NCI-H226 (cell line): ENCODE results near the gene CACNA1H.
"Not testable (repeated sequence)": the region's sequence is repeated elsewhere in the genome, so short reads cannot be mapped to it uniquely, and the experiment has no call there.

Experiments used
- DNase-seq: peaks from one replicate; pipeline ENCODE4 v3.0.0-alpha.2; 2015

The CACNA1H gene

GRCh38 chr16:1256874-1257322 is 104.0 kb downstream of the CACNA1H start:
- no peak for DNase-seq

GRCh38 chr16:1257561-1258224 is 104.8 kb downstream of the CACNA1H start:
- no peak for DNase-seq

- no peak for DNase-seq
These were observed 105.3 kb downstream of the CACNA1H start for GRCh38 chr16:1258225-1258600.

GRCh38 chr16:1258906-1259759 is 106.2 kb downstream of the CACNA1H start:
- no peak for DNase-seq

GRCh38 chr16:1259760-1260068 is 106.8 kb downstream of the CACNA1H start:
- DNase-seq = no peak

- no peak for DNase-seq
These were observed 107.3 kb downstream of the CACNA1H start for GRCh38 chr16:1260101-1260680.

GRCh38 chr16:1261131-1261892 is 108.4 kb downstream of the CACNA1H start:
- no peak for DNase-seq

- no peak for DNase-seq
These were observed 109.4 kb downstream of the CACNA1H start for GRCh38 chr16:1262210-1262845.

- no peak for DNase-seq
These were observed 109.9 kb downstream of the CACNA1H start for GRCh38 chr16:1262846-1263221.

GRCh38 chr16:1263591-1264344 is 110.9 kb downstream of the CACNA1H start:
- DNase-seq = no peak

- DNase-seq = no peak
These were observed 111.6 kb downstream of the CACNA1H start for GRCh38 chr16:1264345-1265089.

- DNase-seq = no peak
These were observed 112.3 kb downstream of the CACNA1H start for GRCh38 chr16:1265090-1265630.

GRCh38 chr16:1265826-1266225 is 112.9 kb downstream of the CACNA1H start:
- DNase-seq = no peak

- not testable (repeated sequence) for DNase-seq
These were observed 116.5 kb downstream of the CACNA1H start for GRCh38 chr16:1269418-1269817.

- DNase-seq = no peak
These were observed 118.4 kb downstream of the CACNA1H start for GRCh38 chr16:1271380-1271723.
